Rectal smooth muscle tissue (tissue), 1 donor: ENCODE results near the gene HNRNPDL.
"Not testable (repeated sequence)": the region's sequence is repeated elsewhere in the genome, so short reads cannot be mapped to it uniquely, and the experiment has no call there.

ENCODE experiments used
- H3K27ac ChIP-seq: one replicate; pipeline ENCODE4 v1.7.0; 2013; ENCODE audit warnings: low read depth, low read length, inconsistent platforms
- H3K27me3 ChIP-seq: one replicate; pipeline ENCODE4 v1.7.0; 2013; ENCODE audit warnings: low read length; ENCODE audit not compliant: control insufficient read depth, insufficient read depth
- H3K36me3 ChIP-seq: one replicate; pipeline ENCODE4 v1.7.0; 2013; ENCODE audit warnings: low read length; ENCODE audit not compliant: control insufficient read depth, insufficient read depth
- H3K4me1 ChIP-seq: one replicate; pipeline ENCODE4 v1.7.0; 2013; ENCODE audit warnings: low read length; ENCODE audit not compliant: control insufficient read depth, insufficient read depth
- H3K4me3 ChIP-seq: one replicate; pipeline ENCODE4 v1.7.0; 2013; ENCODE audit warnings: low read length
- H3K9ac ChIP-seq: one replicate; pipeline ENCODE4 v1.7.0; 2013; ENCODE audit warnings: low read length

The HNRNPDL gene

GRCh38 chr4:82401600-82401999, 28.7 kb downstream of the HNRNPDL start:
- Histone ChIP-seq H3K36me3 (no peaks in the 10 kb centered on the region), H3K27ac (no peak overlapping the region), H3K9ac (no peak overlapping the region), H3K4me1 (no peaks in the 10 kb centered on the region), H3K4me3 (no peak overlapping the region), H3K27me3 (no peaks in the 10 kb centered on the region)

GRCh38 chr4:82398263-82398662, 32.0 kb downstream of the HNRNPDL start:
- Histone ChIP-seq H3K4me3 (no peak overlapping the region), H3K4me1 (no peaks in the 10 kb centered on the region), H3K9ac (no peak overlapping the region), H3K27ac (no peak overlapping the region), H3K27me3 (no peaks in the 10 kb centered on the region), H3K36me3 (no peaks in the 10 kb centered on the region)

GRCh38 chr4:82397527-82397926, 32.7 kb downstream of the HNRNPDL start:
- no peak overlapping the region for H3K9ac ChIP-seq
- no peak overlapping the region for H3K4me3 ChIP-seq
- no peaks in the 10 kb centered on the region for H3K36me3 ChIP-seq
- H3K4me1 ChIP-seq = no peaks in the 10 kb centered on the region
- H3K27me3 ChIP-seq = no peaks in the 10 kb centered on the region
- H3K27ac ChIP-seq = no peak overlapping the region

GRCh38 chr4:82394896-82395295, 35.4 kb downstream of the HNRNPDL start:
- no peak overlapping the region for H3K4me3 ChIP-seq
- H3K9ac ChIP-seq = no peak overlapping the region
- no peaks in the 10 kb centered on the region for H3K36me3 ChIP-seq
- H3K27me3 ChIP-seq = no peaks in the 10 kb centered on the region
- no peak overlapping the region for H3K27ac ChIP-seq
- H3K4me1 ChIP-seq = no peaks in the 10 kb centered on the region

GRCh38 chr4:82390061-82390460, 40.2 kb downstream of the HNRNPDL start:
- not testable (repeated sequence) for H3K27me3 ChIP-seq, H3K9ac ChIP-seq, H3K4me3 ChIP-seq, H3K4me1 ChIP-seq, H3K27ac ChIP-seq, H3K36me3 ChIP-seq

GRCh38 chr4:82388405-82388804, 41.9 kb downstream of the HNRNPDL start:
- Histone ChIP-seq H3K4me3 (no peak overlapping the region), H3K4me1 (no peaks in the 10 kb centered on the region), H3K27me3 (no peaks in the 10 kb centered on the region), H3K9ac (no peak overlapping the region), H3K36me3 (no peaks in the 10 kb centered on the region), H3K27ac (no peak overlapping the region)

GRCh38 chr4:82386312-82386711, 44.0 kb downstream of the HNRNPDL start:
- H3K4me3 ChIP-seq, H3K4me1 ChIP-seq, H3K36me3 ChIP-seq, H3K9ac ChIP-seq, H3K27ac ChIP-seq, H3K27me3 ChIP-seq: not testable (repeated sequence)

- Histone ChIP-seq H3K27ac (no peak overlapping the region), H3K9ac (no peak overlapping the region), H3K4me3 (no peak overlapping the region), H3K27me3 (no peaks in the 10 kb centered on the region), H3K36me3 (no peaks in the 10 kb centered on the region), H3K4me1 (no peaks in the 10 kb centered on the region)
These were observed 47.5 kb downstream of the HNRNPDL start for GRCh38 chr4:82382751-82383150.

GRCh38 chr4:82381661-82382296, 48.5 kb downstream of the HNRNPDL start:
- H3K27ac ChIP-seq = no peak overlapping the region
- no peaks in the 10 kb centered on the region for H3K4me1 ChIP-seq
- no peaks in the 10 kb centered on the region for H3K36me3 ChIP-seq
- H3K4me3 ChIP-seq = no peak overlapping the region
- no peaks in the 10 kb centered on the region for H3K27me3 ChIP-seq
- H3K9ac ChIP-seq = no peak overlapping the region

- Histone ChIP-seq H3K4me3 (no peak overlapping the region), H3K4me1 (no peaks in the 10 kb centered on the region), H3K27ac (no peak overlapping the region), H3K9ac (no peak overlapping the region), H3K27me3 (no peaks in the 10 kb centered on the region), H3K36me3 (no peaks in the 10 kb centered on the region)
These were observed 49.0 kb downstream of the HNRNPDL start for GRCh38 chr4:82381235-82381634.

GRCh38 chr4:82380831-82381230, 49.4 kb downstream of the HNRNPDL start:
- H3K9ac ChIP-seq = no peak overlapping the region
- no peaks in the 10 kb centered on the region for H3K27me3 ChIP-seq
- H3K27ac ChIP-seq = no peak overlapping the region
- H3K4me1 ChIP-seq = peaks cover 2% of the 10 kb centered on the region
- no peaks in the 10 kb centered on the region for H3K36me3 ChIP-seq
- no peak overlapping the region for H3K4me3 ChIP-seq

GRCh38 chr4:82380344-82380743, 49.9 kb downstream of the HNRNPDL start:
- no peak overlapping the region for H3K27ac ChIP-seq
- H3K4me1 ChIP-seq = peaks cover 3% of the 10 kb centered on the region
- no peak overlapping the region for H3K4me3 ChIP-seq
- no peaks in the 10 kb centered on the region for H3K27me3 ChIP-seq
- H3K36me3 ChIP-seq = no peaks in the 10 kb centered on the region
- H3K9ac ChIP-seq = no peak overlapping the region

- Histone ChIP-seq H3K36me3 (no peaks in the 10 kb centered on the region), H3K9ac (no peak overlapping the region), H3K4me3 (no peak overlapping the region), H3K27ac (no peak overlapping the region), H3K27me3 (no peaks in the 10 kb centered on the region), H3K4me1 (peaks cover 5% of the 10 kb centered on the region)
These were observed 54.2 kb downstream of the HNRNPDL start for GRCh38 chr4:82376109-82376508.
